ENCODE data around the gene GPER1. TPM values are rescaled to one million over a fixed set of nuclear protein-coding genes. Genes with fewer than 3 reads are reported as not detected.

The GPER1 gene
- total RNA-seq, 2 experiments from 2014 or later: 34.9 to 75.9 TPM

GRCh38 chr7:1053002-1053411, 34.9 kb upstream of the GPER1 start:
- no peak for DNase-seq (ENCODE audit: low spot score)
- BruUV-seq (replicated peaks): no TSS peak
- no peaks in the 10 kb centered on the region for H3K79me2 ChIP-seq (ENCODE audit: insufficient read depth, low read depth, low read length)
- CTCF ChIA-PET (ENCODE audit: unreplicated experiment): no interaction called here
- H4K20me1 ChIP-seq (ENCODE audit: insufficient read depth, low read length): no peaks in the 10 kb centered on the region
- POLR2A ChIA-PET: no interaction called here
- H3K4me1 ChIP-seq (ENCODE audit: insufficient read depth, low read length, poor library complexity, severe bottlenecking): peaks cover 16% of the 10 kb centered on the region
- H3K4me3 ChIP-seq (ENCODE audit: low read depth, low read length, poor library complexity, severe bottlenecking): no peak overlapping the region
- TF ChIP-seq EZH2phosphoT487 (IDR thresholded peaks at IDR 0.05; ENCODE audit: borderline replicate concordance, low read depth, low read length): no peak
- TF ChIP-seq, protein P1, sequence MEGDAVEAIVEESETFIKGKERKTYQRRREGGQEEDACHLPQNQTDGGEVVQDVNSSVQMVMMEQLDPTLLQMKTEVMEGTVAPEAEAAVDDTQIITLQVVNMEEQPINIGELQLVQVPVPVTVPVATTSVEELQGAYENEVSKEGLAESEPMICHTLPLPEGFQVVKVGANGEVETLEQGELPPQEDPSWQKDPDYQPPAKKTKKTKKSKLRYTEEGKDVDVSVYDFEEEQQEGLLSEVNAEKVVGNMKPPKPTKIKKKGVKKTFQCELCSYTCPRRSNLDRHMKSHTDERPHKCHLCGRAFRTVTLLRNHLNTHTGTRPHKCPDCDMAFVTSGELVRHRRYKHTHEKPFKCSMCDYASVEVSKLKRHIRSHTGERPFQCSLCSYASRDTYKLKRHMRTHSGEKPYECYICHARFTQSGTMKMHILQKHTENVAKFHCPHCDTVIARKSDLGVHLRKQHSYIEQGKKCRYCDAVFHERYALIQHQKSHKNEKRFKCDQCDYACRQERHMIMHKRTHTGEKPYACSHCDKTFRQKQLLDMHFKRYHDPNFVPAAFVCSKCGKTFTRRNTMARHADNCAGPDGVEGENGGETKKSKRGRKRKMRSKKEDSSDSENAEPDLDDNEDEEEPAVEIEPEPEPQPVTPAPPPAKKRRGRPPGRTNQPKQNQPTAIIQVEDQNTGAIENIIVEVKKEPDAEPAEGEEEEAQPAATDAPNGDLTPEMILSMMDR (conservative IDR thresholded peaks at IDR 0.05; ENCODE audit: low read length): no peak
- intact Hi-C loops (cut with micrococcal nuclease; ENCODE audit: unreplicated experiment): no loop called here
- no peak overlapping the region for H3K4me2 ChIP-seq (ENCODE audit: low read length)
- H2AFZ ChIP-seq (ENCODE audit: low read length): no peak overlapping the region
- no peaks in the 10 kb centered on the region for H3K36me3 ChIP-seq (ENCODE audit: insufficient read depth, low read length)
- H3K27ac ChIP-seq (ENCODE audit: low read depth, low read length, poor library complexity, severe bottlenecking): no peak overlapping the region
- no peaks in the 10 kb centered on the region for H3K9me2 ChIP-seq (ENCODE audit: insufficient read depth, low read length)
- no peaks in the 10 kb centered on the region for H3K9me3 ChIP-seq (ENCODE audit: low read length)

DNA sequence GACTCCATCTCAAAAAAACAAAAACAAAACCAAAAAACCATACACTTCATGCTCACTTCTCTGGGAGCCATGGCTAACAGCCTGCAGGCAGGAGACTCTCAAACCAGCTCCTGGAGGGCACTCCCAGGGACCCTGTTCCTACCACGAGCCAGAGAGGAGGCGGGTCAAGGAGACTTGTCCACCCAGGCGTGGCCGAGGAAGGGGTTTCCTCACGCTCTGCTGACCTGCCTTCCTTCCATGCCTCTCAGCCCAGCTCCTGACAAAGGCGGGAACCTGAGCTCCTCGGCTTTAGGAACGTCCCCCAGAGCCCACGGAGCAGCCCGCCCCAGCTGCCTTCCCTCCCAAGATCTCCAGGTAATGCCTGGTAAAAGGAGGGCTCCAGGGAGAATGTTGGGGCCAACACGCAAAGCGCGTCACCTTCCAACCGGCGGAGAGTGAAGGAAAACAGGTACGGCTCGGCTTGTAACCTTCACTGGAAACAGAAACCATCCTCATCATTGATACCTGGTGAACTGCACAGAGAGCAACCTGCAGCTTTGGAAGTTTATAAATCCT, 34.0 kb upstream of the GPER1 start:
- H3K9me3 ChIP-seq (ENCODE audit: low read length): no peaks in the 10 kb centered on the region
- CTCF ChIA-PET (ENCODE audit: unreplicated experiment): no interaction called here
- H2AFZ ChIP-seq (ENCODE audit: low read length): no peak overlapping the region
- H3K4me1 ChIP-seq (ENCODE audit: insufficient read depth, low read length, poor library complexity, severe bottlenecking): peaks cover 25% of the 10 kb centered on the region
- no peaks in the 10 kb centered on the region for H3K36me3 ChIP-seq (ENCODE audit: insufficient read depth, low read length)
- BruUV-seq (replicated peaks): no TSS peak
- intact Hi-C loops (cut with micrococcal nuclease; ENCODE audit: unreplicated experiment): no loop called here
- H3K79me2 ChIP-seq (ENCODE audit: insufficient read depth, low read depth, low read length): no peaks in the 10 kb centered on the region
- TF ChIP-seq, protein P1 (conservative IDR thresholded peaks at IDR 0.05; ENCODE audit: low read length): no peak
- TF ChIP-seq EZH2phosphoT487 (IDR thresholded peaks at IDR 0.05; ENCODE audit: borderline replicate concordance, low read depth, low read length): no peak
- H3K27ac ChIP-seq (ENCODE audit: low read depth, low read length, poor library complexity, severe bottlenecking): no peak overlapping the region
- H4K20me1 ChIP-seq (ENCODE audit: insufficient read depth, low read length): no peaks in the 10 kb centered on the region
- no peaks in the 10 kb centered on the region for H3K9me2 ChIP-seq (ENCODE audit: insufficient read depth, low read length)
- no peak overlapping the region for H3K4me3 ChIP-seq (ENCODE audit: low read depth, low read length, poor library complexity, severe bottlenecking)
- DNase-seq (ENCODE audit: low spot score): no peak
- H3K4me2 ChIP-seq (ENCODE audit: low read length): no peak overlapping the region
- POLR2A ChIA-PET: no interaction called here

DNA sequence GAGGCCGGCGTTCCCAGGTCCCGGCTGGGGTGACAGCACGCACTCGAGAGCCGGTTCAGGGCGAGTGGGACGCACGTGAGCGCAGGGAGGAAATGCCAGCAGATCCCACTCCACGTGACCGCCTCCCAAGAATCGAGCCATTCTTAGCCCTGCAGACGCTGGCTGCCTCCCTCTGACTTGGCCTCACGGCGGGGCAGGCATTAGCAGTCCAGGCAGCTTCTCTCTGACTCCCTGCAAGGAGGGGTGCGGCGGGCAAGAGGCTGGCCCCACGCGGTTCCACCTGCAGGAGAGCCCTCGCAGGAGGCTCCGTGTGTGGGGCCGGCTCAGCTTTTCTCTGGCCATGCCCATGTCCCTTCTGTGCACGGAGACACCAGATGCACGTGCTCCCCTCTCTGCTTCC, 33.5 kb upstream of the GPER1 start:
- Histone ChIP-seq H3K4me3 (ENCODE audit: low read depth, low read length, poor library complexity, severe bottlenecking) (no peak overlapping the region), H3K4me1 (ENCODE audit: insufficient read depth, low read length, poor library complexity, severe bottlenecking) (peaks cover 30% of the 10 kb centered on the region), H2AFZ (ENCODE audit: low read length) (no peak overlapping the region), H4K20me1 (ENCODE audit: insufficient read depth, low read length) (no peaks in the 10 kb centered on the region), H3K27ac (ENCODE audit: low read depth, low read length, poor library complexity, severe bottlenecking) (no peak overlapping the region), H3K36me3 (ENCODE audit: insufficient read depth, low read length) (no peaks in the 10 kb centered on the region), H3K9me3 (ENCODE audit: low read length) (no peaks in the 10 kb centered on the region), H3K9me2 (ENCODE audit: insufficient read depth, low read length) (no peaks in the 10 kb centered on the region), H3K79me2 (ENCODE audit: insufficient read depth, low read depth, low read length) (no peaks in the 10 kb centered on the region), H3K4me2 (ENCODE audit: low read length) (no peak overlapping the region)
- ChIA-PET CTCF (ENCODE audit: unreplicated experiment) (no interaction called here), POLR2A (no interaction called here)
- intact Hi-C loops (cut with micrococcal nuclease; ENCODE audit: unreplicated experiment): no loop called here
- BruUV-seq (replicated peaks): no TSS peak
- no peak for DNase-seq (ENCODE audit: low spot score)
- TF ChIP-seq, protein P1 (conservative IDR thresholded peaks at IDR 0.05; ENCODE audit: low read length): no peak
- TF ChIP-seq EZH2phosphoT487 (IDR thresholded peaks at IDR 0.05; ENCODE audit: borderline replicate concordance, low read depth, low read length): no peak

Measured in OCI-LY7 (cell line).